HPDE6-E6E7 (cell line): ENCODE results near the gene SNN.

Experiments
- DNase-seq: peaks from one replicate; pipeline ENCODE4 v3.0.0; 2011; ENCODE audit warnings: missing footprints; ENCODE audit errors: extremely low spot score

SNN gene

GRCh38 chr16:11667221-11667823 lies 933 bp upstream of the SNN start:
- DNase-seq = no peak

- DNase-seq = no peak
Observed at GRCh38 chr16:11668623-11669379, 546 bp downstream of the SNN start.

GRCh38 chr16:11669380-11670146 lies 1.3 kb downstream of the SNN start:
- DNase-seq = no peak

GRCh38 chr16:11670171-11671131 lies 2.2 kb downstream of the SNN start:
- no peak for DNase-seq

GRCh38 chr16:11671271-11671670 lies 3.0 kb downstream of the SNN start:
- no peak for DNase-seq

GRCh38 chr16:11671676-11672075 lies 3.4 kb downstream of the SNN start:
- no peak for DNase-seq

- DNase-seq = no peak
Observed at GRCh38 chr16:11672206-11673090, 4.2 kb downstream of the SNN start.

GRCh38 chr16:11673091-11674000 lies 5.1 kb downstream of the SNN start:
- no peak for DNase-seq

- DNase-seq = no peak
Observed at GRCh38 chr16:11674001-11674817, 6.0 kb downstream of the SNN start.

GRCh38 chr16:11674818-11675560 lies 6.7 kb downstream of the SNN start:
- no peak for DNase-seq

GRCh38 chr16:11675561-11676511 lies 7.6 kb downstream of the SNN start:
- no peak for DNase-seq

GRCh38 chr16:11676799-11677198 lies 8.5 kb downstream of the SNN start:
- DNase-seq = peak; percentile 79

- DNase-seq = no peak
Observed at GRCh38 chr16:11677451-11677951, 9.2 kb downstream of the SNN start.

- DNase-seq = no peak
Observed at GRCh38 chr16:11677959-11678881, 10.0 kb downstream of the SNN start.

GRCh38 chr16:11679250-11679649 lies 11.0 kb downstream of the SNN start:
- no peak for DNase-seq
